ENCODE measurements around the gene TMEM161A.

The TMEM161A gene

DNA sequence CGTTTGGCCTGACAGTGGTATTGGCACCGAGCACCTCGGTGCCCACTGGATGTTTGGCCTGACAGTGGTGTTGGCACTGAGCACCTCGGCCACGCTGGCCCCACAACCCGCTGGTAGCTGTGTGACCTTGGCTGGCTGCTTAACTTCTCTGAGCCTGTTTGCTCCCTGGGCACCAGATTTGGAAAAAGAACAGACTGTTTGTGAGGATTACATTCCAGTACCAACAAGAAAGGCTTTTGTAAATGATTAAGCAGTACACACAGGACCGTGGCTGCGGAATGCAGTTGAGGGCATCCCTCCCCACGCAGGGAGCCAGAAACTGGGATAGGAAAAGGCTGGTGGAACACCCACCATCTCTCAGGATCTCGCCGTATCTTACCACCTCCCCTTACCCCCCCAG, 42.6 kb downstream of the TMEM161A start:
- DNase-seq, result no peak

DNA sequence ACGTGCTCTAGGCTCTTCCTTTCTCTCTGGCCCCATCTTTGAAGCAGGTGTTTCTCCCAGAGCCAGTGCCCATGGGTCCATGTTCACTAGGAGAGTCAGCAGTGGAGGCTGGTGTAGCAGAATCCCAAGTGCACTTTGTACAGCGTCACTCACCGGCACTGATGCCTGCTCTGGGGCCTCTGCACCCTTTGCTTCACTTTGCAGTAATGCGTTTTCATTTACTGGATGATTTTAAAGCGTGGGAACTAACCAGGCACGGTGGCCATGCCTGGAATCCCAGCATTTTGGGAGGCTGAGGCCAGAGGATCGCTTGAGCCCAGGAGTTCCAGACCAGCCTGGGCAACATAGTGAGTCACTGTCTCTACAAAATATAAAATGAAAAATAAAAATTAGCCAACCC, 43.8 kb downstream of the TMEM161A start:
- DNase-seq, result no peak

DNA sequence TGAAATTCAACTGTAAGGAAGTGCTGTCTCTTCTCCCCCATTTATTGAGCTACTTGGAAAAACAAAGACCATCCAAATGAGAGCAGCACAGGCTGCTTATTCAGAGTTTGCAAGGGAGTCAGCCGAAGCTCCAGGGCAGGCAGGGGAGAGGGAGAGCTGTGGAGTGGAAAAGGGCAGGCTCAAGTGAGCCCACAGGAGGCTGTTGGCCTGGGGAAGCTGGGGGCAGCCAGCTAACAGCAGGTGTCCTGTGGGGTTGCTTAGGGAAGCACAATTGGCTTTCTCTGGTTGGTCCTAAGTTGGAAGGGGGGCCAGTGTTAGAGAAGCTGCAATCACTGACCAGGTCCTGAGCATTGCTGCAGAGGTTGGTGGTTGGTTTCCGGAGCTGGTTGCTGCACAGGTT, 50.6 kb downstream of the TMEM161A start:
- DNase-seq, result no peak

DNA sequence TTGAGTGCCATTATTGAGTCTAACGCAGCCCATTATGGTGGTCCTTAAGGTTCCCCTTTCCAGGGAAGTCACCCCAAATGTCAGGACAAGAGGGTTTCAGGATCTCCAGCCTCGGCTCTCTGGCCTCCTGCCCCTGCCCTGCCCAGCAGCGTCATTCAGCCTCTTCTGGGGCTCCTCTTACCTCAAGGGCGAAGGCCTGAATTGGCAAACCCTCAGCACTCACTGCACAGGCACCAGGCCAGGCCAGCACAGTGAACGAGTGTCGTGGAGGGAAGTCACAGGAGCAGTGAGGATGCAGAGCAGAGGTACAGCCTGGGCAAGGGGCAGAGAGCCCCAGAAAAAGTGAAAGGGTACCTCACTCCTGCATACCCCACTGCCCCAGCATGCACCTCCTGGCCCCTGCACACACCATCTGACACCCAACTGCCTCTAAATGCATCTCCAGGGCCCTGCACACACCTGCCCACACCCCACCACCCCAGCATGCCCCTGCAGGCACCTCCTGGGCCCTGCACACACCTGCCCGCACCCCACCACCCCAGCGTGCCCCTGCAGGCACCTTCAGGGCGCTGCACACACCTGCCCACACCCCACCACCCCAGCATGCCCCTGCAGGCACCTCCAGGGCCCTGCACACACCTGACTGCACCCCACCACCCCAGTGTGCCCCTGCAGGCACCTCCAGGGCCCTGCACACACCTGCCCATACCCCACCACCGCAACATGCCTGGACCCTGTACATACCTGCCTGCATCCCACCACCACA, 54.7 kb downstream of the TMEM161A start:
- DNase-seq, result no peak

DNA sequence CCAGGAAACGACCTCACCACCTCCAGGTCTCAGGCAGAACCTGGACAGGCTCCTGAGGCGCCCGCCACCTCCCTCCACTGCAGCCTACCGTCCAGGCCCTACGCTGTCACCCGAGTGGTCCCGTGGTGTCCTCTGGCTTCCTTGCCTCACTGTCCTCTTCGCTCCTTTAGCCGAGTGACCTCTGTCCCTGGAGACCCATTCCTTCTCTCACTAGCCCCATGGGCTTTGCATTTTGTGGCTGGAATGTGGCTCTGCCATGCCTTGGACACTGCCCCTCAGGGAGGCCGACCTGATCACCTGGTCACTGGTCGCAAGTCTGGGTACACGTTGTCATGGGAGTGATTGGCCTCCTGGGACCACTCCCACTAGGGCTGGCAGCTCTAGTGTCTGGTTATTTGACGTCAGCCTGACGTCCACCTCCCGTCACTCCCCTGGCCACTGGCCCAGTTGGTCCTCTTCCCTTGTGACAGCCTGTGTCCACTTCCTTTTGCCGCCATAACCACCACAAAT, 56.6 kb downstream of the TMEM161A start:
- DNase-seq, result no peak

DNA sequence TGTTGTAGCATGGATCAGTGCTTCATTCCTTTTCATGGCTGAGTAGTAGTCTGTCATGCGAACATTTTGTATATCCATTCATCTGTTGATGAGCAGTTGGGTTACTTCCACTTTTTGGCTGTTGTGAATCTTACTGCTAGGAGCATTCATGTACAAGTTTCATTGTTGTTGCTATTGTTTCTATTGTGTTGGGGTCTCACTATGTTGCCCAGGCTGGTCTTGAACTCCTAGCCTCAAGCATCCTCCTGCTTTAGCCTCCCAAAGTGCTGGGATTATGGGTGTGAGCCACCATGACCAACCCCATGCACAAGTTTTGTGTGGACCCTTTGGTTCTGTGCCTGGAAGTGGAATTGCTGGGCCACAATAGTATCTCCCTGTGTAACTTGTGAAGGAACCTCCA, 58.7 kb downstream of the TMEM161A start:
- DNase-seq, result no peak

DNA sequence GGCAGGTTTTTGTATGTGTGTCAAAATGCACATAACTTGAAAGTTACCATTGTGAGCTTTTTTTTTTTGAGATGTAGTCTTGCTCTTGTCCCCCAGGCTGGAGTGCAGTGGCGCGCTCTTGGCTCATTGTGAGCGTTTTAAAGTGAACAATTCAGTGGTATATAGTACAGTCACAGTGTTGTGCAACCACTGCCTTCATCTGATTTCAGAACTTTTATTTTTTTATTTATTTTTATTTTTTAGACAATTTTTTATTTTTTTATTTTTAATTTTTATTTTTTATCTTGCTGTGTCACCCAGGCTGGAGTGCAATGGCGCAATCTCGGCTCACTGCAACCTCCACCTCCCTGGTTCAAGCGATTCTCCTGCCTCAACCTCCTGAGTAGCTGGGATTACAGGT, 59.5 kb downstream of the TMEM161A start:
- no peak for DNase-seq

DNA sequence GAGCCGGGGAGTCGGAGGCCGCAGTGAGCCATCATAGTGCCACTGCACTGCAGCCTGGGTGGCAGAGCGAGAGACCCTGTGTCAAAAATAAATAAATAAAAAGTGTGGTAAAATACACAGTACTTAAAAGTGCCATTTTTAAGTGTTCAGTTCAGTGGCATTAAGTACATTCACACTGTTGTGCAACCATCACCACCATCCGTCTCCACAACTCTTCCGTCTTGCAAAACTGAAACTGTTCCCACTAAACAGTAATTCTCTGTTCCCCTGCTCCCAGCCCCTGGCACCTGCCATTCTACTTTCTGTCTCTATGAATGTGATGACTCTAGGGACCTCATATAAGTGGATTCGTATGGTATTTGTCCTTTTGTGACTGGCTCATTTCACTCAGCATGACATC, 61.2 kb downstream of the TMEM161A start:
- no peak for DNase-seq

DNA sequence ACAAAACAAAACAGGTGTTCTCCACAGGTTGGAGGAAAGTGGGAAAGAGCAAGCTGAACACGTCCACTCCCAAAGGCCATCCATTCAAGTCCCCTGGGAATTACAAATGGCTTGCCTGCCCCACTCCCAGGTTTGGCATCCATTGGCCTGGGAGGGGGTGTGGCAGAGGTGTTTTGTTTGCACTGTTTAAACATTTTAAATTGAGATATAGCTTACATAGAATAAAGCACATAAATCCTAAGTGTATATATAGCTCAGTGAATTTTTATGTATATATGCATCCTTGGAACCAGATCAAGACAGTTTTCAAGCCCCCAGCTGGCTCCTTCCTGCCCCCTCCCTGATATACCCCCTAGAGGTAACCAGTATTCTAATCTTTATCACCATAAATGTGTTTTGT, 61.8 kb downstream of the TMEM161A start:
- DNase-seq, result no peak

DNA sequence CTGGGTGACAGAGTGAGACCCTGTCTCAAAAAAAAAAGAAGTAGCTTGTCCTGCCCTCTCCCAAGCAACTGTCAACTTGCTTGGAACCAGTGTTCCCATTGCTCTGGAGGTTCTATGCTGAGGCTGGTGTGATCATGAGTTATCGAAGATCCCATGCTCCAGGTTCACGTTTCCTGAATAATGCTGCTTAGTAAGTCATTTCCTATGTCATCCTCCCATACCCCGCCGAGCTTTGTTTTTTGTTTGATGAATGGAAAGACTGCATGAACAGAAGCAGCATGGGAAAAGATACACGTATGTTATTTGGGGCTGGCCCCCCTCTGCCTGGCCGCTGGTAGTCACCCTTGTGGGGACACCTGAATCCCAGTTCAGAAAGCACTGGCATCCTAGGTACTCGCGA, 63.2 kb downstream of the TMEM161A start:
- DNase-seq, result no peak

DNA sequence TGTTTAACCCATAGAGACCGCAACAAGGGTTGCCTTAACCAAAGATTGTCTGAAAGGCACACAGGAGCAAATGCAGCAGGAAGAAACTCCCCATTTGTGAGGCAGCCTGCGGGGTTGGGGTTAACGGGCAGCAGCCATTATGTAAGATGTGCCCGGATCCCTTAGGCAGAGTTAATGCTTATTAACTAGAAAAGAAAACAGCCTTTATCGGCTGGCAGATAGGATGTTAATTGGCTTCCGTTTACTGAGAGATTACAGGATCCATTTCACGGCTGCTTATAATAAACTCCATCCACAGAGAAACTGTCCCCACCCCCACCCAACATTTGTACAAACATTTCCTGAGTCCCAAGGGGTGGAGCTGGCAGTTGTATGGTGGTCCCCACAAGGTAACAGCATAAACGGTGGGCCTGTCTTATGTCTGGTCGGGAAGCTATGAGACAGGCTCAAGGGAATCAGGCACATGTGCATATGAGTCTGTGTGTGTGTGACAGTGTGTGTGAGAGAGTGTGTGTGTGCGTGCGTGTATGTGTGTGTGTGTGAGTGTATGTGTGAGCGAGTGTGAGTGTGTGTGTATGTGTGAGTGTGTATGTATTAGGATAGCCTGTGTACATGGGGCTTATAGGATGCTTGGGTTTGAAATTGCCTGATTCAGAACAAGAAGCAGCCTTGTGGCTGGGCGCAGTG, 63.9 kb downstream of the TMEM161A start:
- no peak for DNase-seq

DNA sequence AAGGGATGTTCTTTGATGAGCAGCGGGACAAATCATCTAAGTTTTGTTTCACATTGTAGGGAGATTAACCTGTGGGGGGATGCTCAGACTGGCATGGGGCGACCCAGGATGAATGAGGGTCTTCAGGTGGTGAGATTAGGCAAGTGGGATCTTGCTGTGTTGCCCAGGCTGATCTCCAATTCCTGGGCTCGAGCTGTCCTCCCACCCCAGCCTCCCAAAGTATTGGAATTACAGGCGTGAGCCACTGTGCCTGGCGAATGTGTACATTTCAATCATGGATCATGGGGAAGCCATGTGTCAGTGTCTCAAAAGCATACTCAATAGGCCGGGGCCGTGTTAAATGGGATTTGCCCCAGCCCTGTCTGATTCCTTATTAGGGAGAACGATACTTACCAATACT, 66.4 kb downstream of the TMEM161A start:
- DNase-seq, result no peak
